HEK293 (cell line): Measurements from ENCODE around the gene LCTL.

Source experiments
- FEZF1 ChIP-seq: fragments of 450-650 bp; formaldehyde crosslinking; IDR thresholded peaks from 2 replicates; pipeline ENCODE4 v1.5.1; 2016; ENCODE audit warnings: missing biosample characterization, missing genetic modification characterization
- KLF10 ChIP-seq: fragments of 450-650 bp; IDR thresholded peaks from 2 replicates; pipeline ENCODE4 v1.5.1; 2018; ENCODE audit warnings: missing biosample characterization, mild to moderate bottlenecking, missing genetic modification characterization
- MZF1 ChIP-seq: fragments of 450-650 bp; formaldehyde crosslinking; IDR thresholded peaks from 2 replicates; pipeline ENCODE4 v1.5.1; 2017; ENCODE audit warnings: missing biosample characterization, missing genetic modification characterization, borderline replicate concordance
- PATZ1 ChIP-seq: fragments of 450-650 bp; formaldehyde crosslinking; IDR thresholded peaks from 2 replicates; pipeline ENCODE4 v1.5.1; 2016; ENCODE audit warnings: missing biosample characterization, missing genetic modification characterization
- ZNF354C ChIP-seq: fragments of 450-650 bp; formaldehyde crosslinking; IDR thresholded peaks from 2 replicates; pipeline ENCODE4 v1.5.1; 2016; ENCODE audit warnings: missing biosample characterization, missing genetic modification characterization, low read depth, borderline replicate concordance
- ZNF561 ChIP-seq: fragments of 450-650 bp; IDR thresholded peaks from 2 replicates; pipeline ENCODE4 v1.5.1; 2018; ENCODE audit warnings: missing biosample characterization, missing genetic modification characterization, borderline replicate concordance
- ZSCAN30 ChIP-seq: fragments of 450-650 bp; IDR thresholded peaks from 2 replicates; pipeline ENCODE4 v1.5.1; 2018; ENCODE audit warnings: missing biosample characterization, mild to moderate bottlenecking, missing genetic modification characterization, moderate library complexity
- ZXDB ChIP-seq: fragments of 450-650 bp; formaldehyde crosslinking; IDR thresholded peaks from 2 replicates; pipeline ENCODE4 v1.5.1; 2016; ENCODE audit warnings: missing biosample characterization, missing genetic modification characterization

The LCTL gene

GRCh38 chr15:66498501-66499386 lies 67.1 kb downstream of the LCTL start (continued):
- 0 out of 2 replicates have a peak, but pooled peaks have one; percentile 16 for TF ChIP-seq PATZ1 (tag by site-specific recombination)
- TF ChIP-seq KLF10 (tag by site-specific recombination): 0 out of 2 replicates have a peak, but pooled peaks have one; percentile 41
- TF ChIP-seq FEZF1 (tag by site-specific recombination): peak; percentile 47; the same call in 1 of the 2 replicates
- peak; percentile 55; the same call in 1 of the 2 replicates for TF ChIP-seq ZSCAN30 (tag by site-specific recombination)
- no peak for TF ChIP-seq ZXDB (tag by site-specific recombination)
- TF ChIP-seq ZNF561 (tag by site-specific recombination): 0 out of 2 replicates have a peak, but pooled peaks have one; percentile 34
- peak; percentile 95; the same call in 1 of the 2 replicates for TF ChIP-seq MZF1 (tag by site-specific recombination)
- no peak for TF ChIP-seq ZNF354C (tag by site-specific recombination)
